HG03060 (cell line): ENCODE measurements around the gene ARSJ.

Experiments used
- ATAC-seq: cut with Tn5 transposase; IDR thresholded peaks from one replicate; pipeline ENCODE4 v1.9.1; 2021; ENCODE audit warnings: low read depth, moderate number of reproducible peaks; ENCODE audit not compliant: unreplicated experiment

Gene ARSJ

DNA sequence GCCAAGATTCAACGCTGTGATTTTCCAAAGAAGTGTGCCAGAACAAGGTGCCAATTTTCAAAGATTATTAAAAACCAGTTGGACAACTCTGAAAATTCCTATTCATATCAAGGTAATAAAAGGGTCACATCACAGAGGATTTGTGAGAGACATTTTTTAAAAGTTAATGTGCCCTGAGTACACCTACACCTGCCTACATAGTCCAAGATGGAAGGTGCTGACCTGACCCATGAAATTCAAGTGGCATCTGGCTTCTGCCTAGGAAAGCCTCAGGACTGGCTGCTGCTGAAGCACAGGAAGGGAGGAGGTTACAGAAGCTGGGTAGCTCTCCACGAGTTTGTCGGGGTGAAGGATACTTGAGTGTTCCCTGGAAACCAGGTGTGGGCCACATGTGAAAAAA lies 11.4 kb upstream of the ARSJ start:
- no peak for ATAC-seq

GRCh38 chr4:113987382-113987941 lies 8.0 kb upstream of the ARSJ start:
- ATAC-seq, result no peak

- ATAC-seq, result no peak
Observed at GRCh38 chr4:113982181-113982580, 2.7 kb upstream of the ARSJ start.

DNA sequence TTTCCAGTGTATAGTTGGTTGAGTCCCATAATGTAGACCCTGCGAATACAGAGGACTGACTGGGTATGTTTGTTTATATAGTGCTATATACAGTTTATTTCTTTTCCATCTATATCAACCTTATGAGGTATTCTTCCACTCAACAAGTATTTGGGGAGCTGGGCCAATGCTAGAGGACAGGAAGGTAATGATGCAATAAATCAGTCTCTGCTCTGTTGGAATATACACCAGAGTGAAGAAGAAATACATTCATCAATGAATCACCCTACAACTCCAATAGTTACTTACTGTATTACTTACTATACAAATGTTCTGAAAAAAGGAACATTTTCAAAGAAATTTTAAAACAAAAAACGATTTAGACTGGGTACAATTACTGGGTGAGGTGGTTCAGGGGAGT lies 2.1 kb upstream of the ARSJ start:
- ATAC-seq, result no peak

GRCh38 chr4:113979905-113980615 lies 613 bp upstream of the ARSJ start:
- ATAC-seq, result no peak

GRCh38 chr4:113978561-113979147 lies 793 bp downstream of the ARSJ start:
- no peak for ATAC-seq

DNA sequence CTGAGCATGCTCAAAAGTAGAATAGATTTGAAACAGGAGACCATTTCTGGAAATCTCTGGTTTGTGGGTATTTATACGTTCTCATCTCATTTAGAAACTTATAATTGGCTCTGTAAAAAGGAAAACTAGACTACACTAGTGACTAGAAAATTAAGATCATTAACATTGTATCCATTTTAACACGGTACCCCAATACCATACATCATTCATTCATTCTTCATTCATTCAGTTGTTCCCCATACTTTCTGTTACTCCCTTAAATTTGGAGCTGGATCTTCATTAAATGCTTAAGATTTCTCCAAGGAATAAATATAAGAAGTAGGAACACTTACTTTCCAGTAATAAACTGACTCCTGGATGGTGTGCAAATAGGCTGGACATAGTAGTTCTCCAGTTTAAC lies 1.3 kb downstream of the ARSJ start:
- no peak for ATAC-seq

- ATAC-seq, result no peak
Observed at GRCh38 chr4:113977526-113977855, 2.0 kb downstream of the ARSJ start.

- ATAC-seq, result no peak
Observed at GRCh38 chr4:113976741-113977525, 2.5 kb downstream of the ARSJ start.

GRCh38 chr4:113975578-113975977 lies 3.9 kb downstream of the ARSJ start:
- ATAC-seq, result no peak

- no peak for ATAC-seq
Observed at GRCh38 chr4:113974467-113974866, 5.0 kb downstream of the ARSJ start.

DNA sequence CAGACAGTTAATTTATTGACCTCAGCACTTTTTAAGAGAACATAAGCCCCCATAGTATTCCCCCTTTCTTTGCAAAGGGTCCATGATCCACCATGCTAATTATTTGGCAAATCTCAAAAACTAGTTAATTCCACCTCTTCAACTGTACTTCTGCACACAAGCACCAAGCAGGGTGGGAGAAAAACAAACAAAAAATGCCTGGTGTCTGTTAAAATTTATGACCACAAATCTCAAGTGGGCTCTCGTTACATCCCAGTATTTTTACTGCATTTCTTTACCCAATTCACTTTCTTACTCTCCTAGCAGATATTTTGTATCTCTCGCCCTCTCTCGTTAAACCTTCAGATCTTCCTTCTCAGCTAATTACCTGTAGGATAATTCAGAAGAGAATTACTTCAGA lies 6.1 kb downstream of the ARSJ start:
- ATAC-seq, result no peak

DNA sequence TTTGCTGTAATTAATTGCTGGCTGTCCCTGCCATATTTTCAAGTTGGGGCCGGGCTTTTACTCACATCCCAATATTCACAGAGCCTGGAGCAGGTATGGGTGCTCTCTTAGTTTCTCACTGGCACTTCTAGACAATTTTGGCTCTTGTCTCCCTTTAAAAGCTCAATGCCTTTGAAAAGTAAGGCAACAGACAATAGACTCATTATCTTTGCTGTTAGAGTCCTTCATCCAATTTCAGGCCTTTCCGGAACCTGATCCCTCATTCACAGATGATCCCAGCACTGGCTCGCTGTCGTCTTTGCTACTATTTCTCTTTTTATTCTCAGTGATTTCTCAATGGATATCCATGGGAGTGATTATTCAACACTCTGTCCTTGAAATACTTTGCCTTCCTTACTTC lies 6.7 kb downstream of the ARSJ start:
- ATAC-seq, result no peak

DNA sequence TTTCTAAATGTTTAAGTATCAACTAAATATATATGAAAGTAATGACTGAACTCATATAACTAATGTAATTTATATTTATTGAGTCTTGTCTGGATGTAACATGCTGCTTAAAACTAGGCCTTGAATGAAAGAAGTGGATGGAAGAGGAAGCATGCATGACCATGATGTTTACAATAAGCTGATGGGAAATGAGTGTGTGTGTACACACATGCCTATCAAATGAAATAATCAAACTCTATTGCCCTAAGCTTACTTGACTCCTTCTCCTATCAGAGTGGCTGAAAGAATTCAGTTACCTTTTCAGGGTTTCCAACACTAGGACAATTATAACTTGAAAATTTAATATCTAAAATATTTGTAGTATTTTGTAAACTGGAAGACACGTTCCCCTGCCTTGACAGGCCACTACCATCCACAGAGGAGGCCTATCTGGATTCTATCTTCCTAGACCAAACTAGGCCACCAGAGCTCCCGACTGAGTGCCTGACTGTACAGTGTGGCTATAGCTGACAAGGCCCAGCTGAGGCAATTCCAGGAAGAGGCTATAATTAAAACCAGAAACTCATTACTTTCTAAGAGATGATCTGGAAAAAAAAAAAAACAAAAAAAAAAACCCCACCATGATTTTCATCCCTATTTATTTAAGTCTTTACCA lies 7.6 kb downstream of the ARSJ start:
- ATAC-seq, result no peak

GRCh38 chr4:113969709-113970334 lies 9.6 kb downstream of the ARSJ start:
- ATAC-seq, result no peak

GRCh38 chr4:113968473-113968872 lies 11.0 kb downstream of the ARSJ start:
- ATAC-seq, result no peak

- no peak for ATAC-seq
Observed at GRCh38 chr4:113967687-113968086, 11.8 kb downstream of the ARSJ start.

- ATAC-seq, result no peak
Observed at GRCh38 chr4:113962719-113963265, 16.7 kb downstream of the ARSJ start.

GRCh38 chr4:113962016-113962347 lies 17.5 kb downstream of the ARSJ start:
- ATAC-seq, result no peak

DNA sequence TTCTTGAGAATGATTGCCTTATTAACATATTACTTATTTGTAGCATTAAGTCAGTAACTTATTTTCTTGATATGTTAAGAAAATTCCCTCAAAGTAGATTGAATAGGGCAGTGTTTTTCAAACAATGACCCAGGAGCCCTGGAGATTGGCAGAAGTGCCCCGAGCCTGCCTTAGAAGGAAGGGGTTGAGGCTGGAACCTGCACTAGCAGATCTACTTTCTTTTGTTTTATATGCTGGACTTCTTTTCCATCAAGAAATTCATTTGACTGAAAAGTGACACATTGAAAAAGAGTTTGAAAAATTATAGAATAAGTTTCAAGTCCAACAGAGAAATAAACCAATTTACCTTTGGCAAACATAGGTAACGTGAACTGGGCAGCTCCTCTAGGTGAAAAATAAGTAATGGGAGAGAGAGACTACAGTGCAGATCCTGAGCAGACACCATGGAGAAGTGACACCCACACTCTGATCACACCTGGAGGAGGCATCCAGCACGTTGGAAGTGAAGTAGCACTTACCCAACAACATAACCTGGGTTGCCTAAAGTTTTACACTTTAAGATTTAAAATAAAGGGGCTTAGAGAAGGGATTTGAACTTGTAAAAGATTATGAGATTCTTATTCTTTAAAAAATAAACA lies 18.6 kb downstream of the ARSJ start:
- ATAC-seq, result no peak
